SK-N-SH treated with all-trans-retinoic acid at 6 μM for 48 hours (cell line): ENCODE results near the gene SLC22A23.

Source experiments
- ARNTL ChIP-seq: fragments of 450-650 bp; formaldehyde crosslinking; IDR thresholded peaks from 2 replicates; pipeline ENCODE4 v1.5.0; 2020; ENCODE audit warnings: low read depth, mild to moderate bottlenecking, moderate library complexity, borderline replicate concordance
- ISL1 ChIP-seq: fragments of 250-450 bp; sonication (Bioruptor Pico); IDR thresholded peaks from 2 replicates; pipeline ENCODE4 v2.1.2; 2022; ENCODE audit warnings: mild to moderate bottlenecking, moderate library complexity
- PPARA ChIP-seq: fragments of 250-450 bp; sonication (Bioruptor Pico); IDR thresholded peaks from 2 replicates; pipeline ENCODE4 v1.5.0; 2020; ENCODE audit warnings: mild to moderate bottlenecking, borderline replicate concordance
- RARB ChIP-seq: fragments of 250-450 bp; sonication (Bioruptor Pico); IDR thresholded peaks from 2 replicates; pipeline ENCODE4 v1.8.0; 2021; ENCODE audit warnings: mild to moderate bottlenecking, moderate library complexity
- SNAI2 ChIP-seq: fragments of 250-450 bp; sonication (Bioruptor Pico); IDR thresholded peaks from 2 replicates; pipeline ENCODE4 v1.5.0; 2020; ENCODE audit warnings: mild to moderate bottlenecking, moderate library complexity
- TCF4 ChIP-seq: fragments of 250-450 bp; sonication (Bioruptor Pico); IDR thresholded peaks from 2 replicates; pipeline ENCODE4 v1.8.0; 2021; ENCODE audit warnings: mild to moderate bottlenecking, moderate library complexity, borderline replicate concordance
- TOX ChIP-seq: fragments of 250-450 bp; sonication (Bioruptor Pico); IDR thresholded peaks from 2 replicates; pipeline ENCODE4 v1.8.0; 2021; ENCODE audit warnings: mild to moderate bottlenecking, moderate library complexity, borderline replicate concordance
- ZFP30 ChIP-seq: fragments of 450-650 bp; formaldehyde crosslinking; IDR thresholded peaks from 2 replicates; pipeline ENCODE4 v1.5.0; 2022; ENCODE audit warnings: mild to moderate bottlenecking, moderate library complexity
- ZNF565 ChIP-seq: fragments of 450-650 bp; formaldehyde crosslinking; conservative IDR thresholded peaks from 2 replicates; pipeline ENCODE4 v1.5.0; 2020; ENCODE audit warnings: low read depth, mild to moderate bottlenecking, moderate library complexity
- ZNF8 ChIP-seq: fragments of 450-650 bp; formaldehyde crosslinking; IDR thresholded peaks from 2 replicates; pipeline ENCODE4 v1.5.0; 2020; ENCODE audit warnings: mild to moderate bottlenecking, moderate library complexity
- TF ChIP-seq, protein P1 (sequence below): fragments of 250-450 bp; sonication (Bioruptor Pico); IDR thresholded peaks from 2 replicates; pipeline ENCODE4 v1.8.0; 2020; ENCODE audit warnings: mild to moderate bottlenecking, moderate library complexity, borderline replicate concordance
- TF ChIP-seq, protein P2 (sequence below): fragments of 250-450 bp; sonication (Bioruptor Pico); IDR thresholded peaks from 2 replicates; pipeline ENCODE4 v1.5.1; 2020; ENCODE audit warnings: low read depth, mild to moderate bottlenecking, moderate library complexity

DNA sequence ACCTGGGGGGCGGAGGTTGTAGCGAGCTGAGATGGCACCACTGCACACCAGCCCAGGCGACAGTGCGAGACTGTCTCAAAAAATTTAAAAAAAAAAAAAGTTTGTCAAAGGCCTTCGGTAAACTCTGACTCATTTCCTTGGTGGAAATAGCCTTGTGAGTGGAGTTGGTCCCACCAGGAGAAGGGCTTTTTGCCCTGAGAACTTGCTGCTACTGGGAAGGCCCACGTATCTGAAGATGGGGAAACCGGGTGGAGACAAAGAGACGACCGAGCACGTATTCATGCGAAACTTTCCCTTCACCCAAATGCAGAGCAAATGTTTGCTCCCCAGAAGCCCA is 51.7 kb downstream of the SLC22A23 start:
- TF ChIP-seq, protein P1, sequence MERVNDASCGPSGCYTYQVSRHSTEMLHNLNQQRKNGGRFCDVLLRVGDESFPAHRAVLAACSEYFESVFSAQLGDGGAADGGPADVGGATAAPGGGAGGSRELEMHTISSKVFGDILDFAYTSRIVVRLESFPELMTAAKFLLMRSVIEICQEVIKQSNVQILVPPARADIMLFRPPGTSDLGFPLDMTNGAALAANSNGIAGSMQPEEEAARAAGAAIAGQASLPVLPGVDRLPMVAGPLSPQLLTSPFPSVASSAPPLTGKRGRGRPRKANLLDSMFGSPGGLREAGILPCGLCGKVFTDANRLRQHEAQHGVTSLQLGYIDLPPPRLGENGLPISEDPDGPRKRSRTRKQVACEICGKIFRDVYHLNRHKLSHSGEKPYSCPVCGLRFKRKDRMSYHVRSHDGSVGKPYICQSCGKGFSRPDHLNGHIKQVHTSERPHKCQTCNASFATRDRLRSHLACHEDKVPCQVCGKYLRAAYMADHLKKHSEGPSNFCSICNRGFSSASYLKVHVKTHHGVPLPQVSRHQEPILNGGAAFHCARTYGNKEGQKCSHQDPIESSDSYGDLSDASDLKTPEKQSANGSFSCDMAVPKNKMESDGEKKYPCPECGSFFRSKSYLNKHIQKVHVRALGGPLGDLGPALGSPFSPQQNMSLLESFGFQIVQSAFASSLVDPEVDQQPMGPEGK (CRISPR knock-in tag): no peak
- TF ChIP-seq SNAI2 (CRISPR knock-in tag) (no peak), ZFP30 (CRISPR knock-in tag) (no peak), RARB (CRISPR knock-in tag) (no peak), ARNTL (CRISPR knock-in tag) (no peak), ZNF8 (CRISPR knock-in tag) (no peak), ISL1 (CRISPR knock-in tag) (no peak), ZNF565 (CRISPR knock-in tag) (no peak), PPARA (CRISPR knock-in tag) (no peak), TOX (CRISPR knock-in tag) (no peak), TCF4 (CRISPR knock-in tag) (no peak)
- TF ChIP-seq, protein P2, sequence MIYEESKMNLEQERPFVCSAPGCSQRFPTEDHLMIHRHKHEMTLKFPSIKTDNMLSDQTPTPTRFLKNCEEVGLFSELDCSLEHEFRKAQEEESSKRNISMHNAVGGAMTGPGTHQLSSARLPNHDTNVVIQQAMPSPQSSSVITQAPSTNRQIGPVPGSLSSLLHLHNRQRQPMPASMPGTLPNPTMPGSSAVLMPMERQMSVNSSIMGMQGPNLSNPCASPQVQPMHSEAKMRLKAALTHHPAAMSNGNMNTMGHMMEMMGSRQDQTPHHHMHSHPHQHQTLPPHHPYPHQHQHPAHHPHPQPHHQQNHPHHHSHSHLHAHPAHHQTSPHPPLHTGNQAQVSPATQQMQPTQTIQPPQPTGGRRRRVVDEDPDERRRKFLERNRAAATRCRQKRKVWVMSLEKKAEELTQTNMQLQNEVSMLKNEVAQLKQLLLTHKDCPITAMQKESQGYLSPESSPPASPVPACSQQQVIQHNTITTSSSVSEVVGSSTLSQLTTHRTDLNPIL (CRISPR knock-in tag): no peak
